K562 (cell line): Measurements from ENCODE around the gene PATL2.

Experiments used
- GABPA ChIP-seq: fragments of 200-800 bp; sonication (Bioruptor generic); conservative IDR thresholded peaks from 2 replicates; pipeline ENCODE4 v1.6.1; 2016; ENCODE audit warnings: low read depth, missing genetic modification characterization, missing compliant biosample characterization
- JUN ChIP-seq, 2 experiments: sonication (generic) in 1 of 2; formaldehyde crosslinking in 1 of 2; IDR thresholded peaks; 2 replicates each; pipeline versions ENCODE4 v1.6.1 to v1.8.0; 2012 to 2022; ENCODE audit warnings: borderline replicate concordance in 2 of 2, mild to moderate bottlenecking in 2 of 2, improper control_type of control experiment in 1 of 2, low read depth in 1 of 2, low read length in 1 of 2, missing genetic modification reagents in 1 of 2
- ZNF79 ChIP-seq: fragments of 250-450 bp; sonication (Bioruptor Pico); IDR thresholded peaks from 2 replicates; pipeline ENCODE4 v1.4.0; 2020; ENCODE audit warnings: low read depth, mild to moderate bottlenecking, moderate library complexity
- TF ChIP-seq, protein P1 (sequence below), 3 experiments: fragments of 200-800 bp in 1 of 3; fragments of 250-450 bp in 1 of 3; fragments of 450-650 bp in 1 of 3; sonication (Bioruptor Pico) in 1 of 3; sonication (Bioruptor generic) in 1 of 3; formaldehyde crosslinking in 1 of 3; IDR thresholded peaks; 2 replicates each; pipeline versions ENCODE4 v1.6.1 to v1.8.0; 2016 to 2022; ENCODE audit warnings: mild to moderate bottlenecking in 2 of 3, missing genetic modification characterization in 2 of 3, missing compliant biosample characterization in 1 of 3, moderate library complexity in 1 of 3

- no peak for TF ChIP-seq JUN (IDR thresholded peaks at IDR 0.05; ENCODE audit: borderline replicate concordance, low read depth, low read length)
- TF ChIP-seq JUN (CRISPR knock-in tag; IDR thresholded peaks at IDR 0.05; ENCODE audit: borderline replicate concordance) = no peak
- no peak for TF ChIP-seq ZNF79 (CRISPR knock-in tag)
- TF ChIP-seq, protein P1, sequence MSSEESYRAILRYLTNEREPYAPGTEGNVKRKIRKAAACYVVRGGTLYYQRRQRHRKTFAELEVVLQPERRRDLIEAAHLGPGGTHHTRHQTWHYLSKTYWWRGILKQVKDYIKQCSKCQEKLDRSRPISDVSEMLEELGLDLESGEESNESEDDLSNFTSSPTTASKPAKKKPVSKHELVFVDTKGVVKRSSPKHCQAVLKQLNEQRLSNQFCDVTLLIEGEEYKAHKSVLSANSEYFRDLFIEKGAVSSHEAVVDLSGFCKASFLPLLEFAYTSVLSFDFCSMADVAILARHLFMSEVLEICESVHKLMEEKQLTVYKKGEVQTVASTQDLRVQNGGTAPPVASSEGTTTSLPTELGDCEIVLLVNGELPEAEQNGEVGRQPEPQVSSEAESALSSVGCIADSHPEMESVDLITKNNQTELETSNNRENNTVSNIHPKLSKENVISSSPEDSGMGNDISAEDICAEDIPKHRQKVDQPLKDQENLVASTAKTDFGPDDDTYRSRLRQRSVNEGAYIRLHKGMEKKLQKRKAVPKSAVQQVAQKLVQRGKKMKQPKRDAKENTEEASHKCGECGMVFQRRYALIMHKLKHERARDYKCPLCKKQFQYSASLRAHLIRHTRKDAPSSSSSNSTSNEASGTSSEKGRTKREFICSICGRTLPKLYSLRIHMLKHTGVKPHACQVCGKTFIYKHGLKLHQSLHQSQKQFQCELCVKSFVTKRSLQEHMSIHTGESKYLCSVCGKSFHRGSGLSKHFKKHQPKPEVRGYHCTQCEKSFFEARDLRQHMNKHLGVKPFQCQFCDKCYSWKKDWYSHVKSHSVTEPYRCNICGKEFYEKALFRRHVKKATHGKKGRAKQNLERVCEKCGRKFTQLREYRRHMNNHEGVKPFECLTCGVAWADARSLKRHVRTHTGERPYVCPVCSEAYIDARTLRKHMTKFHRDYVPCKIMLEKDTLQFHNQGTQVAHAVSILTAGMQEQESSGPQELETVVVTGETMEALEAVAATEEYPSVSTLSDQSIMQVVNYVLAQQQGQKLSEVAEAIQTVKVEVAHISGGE (CRISPR knock-in tag; IDR thresholded peaks at IDR 0.05) = no peak
- TF ChIP-seq GABPA (tag) = no peak
These were observed 56.3 kb downstream of the PATL2 start for GRCh38 chr15:44654858-44655257.
